ENCODE measurements around the gene TSPAN18.

The TSPAN18 gene

DNA sequence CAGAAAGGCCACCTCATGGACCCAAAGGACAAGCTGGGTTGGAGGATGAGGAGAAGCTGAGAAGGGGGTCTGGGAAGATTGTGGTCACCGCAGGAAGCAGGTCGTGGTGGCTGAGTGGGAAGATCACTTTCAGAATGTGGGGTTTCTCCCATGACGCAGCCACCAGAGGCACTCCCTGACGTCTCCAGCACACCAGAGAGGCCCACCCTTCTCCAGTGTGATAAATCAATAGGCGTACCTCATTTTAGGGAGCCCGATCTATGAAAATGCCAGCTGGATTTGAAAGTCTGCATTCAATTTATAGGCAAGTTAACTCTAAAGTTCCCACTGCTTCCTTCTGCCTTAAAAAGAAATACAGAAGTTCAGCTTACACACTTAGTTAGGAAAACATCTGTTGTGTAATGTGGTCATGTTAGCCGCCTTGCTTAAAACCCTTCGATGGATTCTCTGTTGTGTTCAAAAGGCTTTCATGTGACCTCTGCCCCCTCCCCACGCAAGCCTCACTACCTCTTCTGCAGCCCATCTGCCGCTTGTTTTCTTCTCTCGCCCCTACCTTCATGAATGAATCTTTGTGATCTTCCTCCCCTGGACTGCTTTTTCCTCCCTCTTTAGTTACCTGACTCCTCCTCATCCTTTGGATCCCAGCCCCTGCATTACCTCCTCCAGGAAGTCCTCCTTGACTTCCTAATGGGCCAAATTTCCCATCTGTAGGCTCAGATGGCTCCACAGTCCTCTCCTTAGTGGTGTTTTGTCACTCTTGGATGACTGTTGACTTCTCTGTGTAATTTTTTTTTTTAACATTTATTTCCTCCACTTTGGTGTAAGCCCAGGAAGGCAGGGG lies 10.7 kb downstream of the TSPAN18 start:
- no peak for DNase-seq (ENCODE audit: low read depth)

DNA sequence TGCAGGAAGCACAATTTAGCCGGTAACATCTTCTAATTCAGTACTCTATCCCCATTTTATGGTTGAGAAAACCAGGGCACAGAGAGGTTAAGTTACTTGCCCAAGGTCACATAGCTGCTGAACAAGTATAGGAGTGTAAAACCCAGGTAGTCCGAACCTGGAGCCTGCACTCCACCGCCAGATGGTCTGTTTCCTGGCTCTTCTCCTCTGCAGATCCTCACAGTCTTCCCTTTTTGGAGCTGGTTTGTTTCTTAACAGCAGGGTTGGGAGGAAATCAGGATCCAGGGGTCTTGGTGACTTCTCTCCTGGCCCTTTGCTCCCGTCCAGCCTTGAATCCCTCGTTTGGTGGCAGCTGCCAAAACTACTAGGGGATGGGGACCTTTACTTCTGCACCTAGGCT lies 12.0 kb downstream of the TSPAN18 start:
- no peak for DNase-seq (ENCODE audit: low read depth)

DNA sequence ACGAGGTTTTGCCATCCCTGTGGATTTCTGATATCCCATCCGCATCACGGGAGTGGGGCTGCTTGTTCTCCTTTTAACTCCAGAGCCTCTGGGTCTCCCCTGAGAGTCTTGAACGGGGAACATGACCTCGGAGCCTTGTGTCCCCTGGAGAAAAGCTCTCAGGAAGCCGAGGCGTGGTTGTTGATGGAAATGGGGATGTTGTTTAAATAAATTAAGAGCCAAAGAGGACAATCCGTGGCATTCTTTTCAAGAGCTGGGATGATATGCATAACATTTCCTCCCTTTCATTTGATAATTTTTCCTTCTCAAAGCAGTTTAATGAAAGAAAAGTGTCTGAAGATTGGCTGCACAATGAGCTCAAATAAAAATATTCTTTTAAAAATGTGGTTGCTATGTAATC lies 14.2 kb downstream of the TSPAN18 start:
- DNase-seq (ENCODE audit: low read depth), result no peak

DNA sequence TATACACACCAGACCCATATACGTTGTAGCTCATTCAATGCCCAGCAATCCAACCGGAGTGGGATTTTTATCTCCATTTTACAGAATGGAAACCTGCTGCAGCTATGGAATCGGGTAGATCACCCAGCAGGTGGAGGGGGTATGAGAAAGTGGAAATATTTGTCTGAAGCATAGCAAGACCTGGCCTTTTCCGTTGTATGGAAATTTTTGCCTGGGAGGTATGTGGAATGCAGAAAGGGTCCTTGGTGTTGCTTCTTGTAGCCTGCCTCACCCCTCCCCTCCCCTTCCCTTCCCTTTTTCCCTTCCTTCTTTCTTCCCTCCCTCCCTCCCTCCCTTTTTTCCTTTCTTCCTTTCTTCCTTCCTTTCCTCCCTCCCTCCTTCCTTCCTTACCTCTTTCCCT lies 15.2 kb downstream of the TSPAN18 start:
- no peak for DNase-seq (ENCODE audit: low read depth)

DNA sequence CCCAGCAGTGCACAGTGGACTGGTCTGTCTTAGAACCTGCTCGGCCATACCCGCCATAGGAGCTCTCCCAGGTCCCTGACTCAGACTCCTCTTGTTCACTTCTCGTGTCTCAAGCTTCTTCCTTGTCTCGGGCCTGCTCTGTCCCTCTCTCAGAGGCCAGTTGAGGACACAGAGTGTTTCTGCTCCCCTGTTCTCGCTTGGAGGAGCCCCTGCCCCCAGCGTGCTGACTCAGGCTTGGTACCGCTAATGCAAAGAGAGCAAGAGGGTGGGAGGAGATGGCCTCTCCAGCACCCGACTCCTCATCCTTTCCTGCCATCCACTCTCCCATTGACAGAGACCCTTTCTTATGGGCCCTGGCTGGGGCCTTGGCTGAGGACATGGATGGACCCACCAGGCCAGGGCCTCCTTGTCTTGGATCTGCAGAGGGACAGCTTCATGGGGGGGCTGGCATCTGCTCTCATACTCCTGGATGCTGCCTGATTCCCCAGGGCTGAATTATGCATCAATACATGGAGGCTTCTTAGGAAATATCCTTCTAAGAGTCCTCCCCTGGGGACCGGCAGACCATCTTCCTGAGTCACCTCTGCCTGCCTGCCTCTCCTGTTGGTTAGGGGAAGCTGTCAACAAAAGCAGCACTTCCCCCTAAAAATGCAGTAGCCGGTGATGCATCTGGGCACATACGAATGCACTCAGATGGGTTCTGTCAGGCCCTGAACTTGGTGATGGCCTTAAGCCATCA lies 15.9 kb downstream of the TSPAN18 start:
- DNase-seq (ENCODE audit: low read depth), result no peak

DNA sequence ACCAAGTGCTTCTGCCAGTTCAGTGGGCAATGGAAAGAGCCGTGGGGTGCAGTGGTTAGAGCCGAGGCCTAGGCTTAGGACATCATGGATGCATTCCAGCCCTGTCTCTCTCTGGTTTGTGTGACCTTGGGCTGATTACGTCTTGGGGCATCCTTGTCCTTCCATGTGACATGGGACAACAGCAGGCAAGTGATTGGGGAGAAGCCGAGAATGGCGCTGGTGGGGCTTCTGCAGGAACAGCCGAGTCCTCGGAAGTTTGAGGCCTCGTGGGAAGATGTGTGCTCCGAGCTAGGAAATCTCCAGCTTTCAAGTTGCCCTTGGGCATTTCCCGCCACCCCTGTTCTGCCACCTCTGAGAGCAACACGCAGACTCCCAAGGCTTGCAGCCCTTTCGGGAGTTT lies 16.6 kb downstream of the TSPAN18 start:
- DNase-seq (ENCODE audit: low read depth), result no peak

DNA sequence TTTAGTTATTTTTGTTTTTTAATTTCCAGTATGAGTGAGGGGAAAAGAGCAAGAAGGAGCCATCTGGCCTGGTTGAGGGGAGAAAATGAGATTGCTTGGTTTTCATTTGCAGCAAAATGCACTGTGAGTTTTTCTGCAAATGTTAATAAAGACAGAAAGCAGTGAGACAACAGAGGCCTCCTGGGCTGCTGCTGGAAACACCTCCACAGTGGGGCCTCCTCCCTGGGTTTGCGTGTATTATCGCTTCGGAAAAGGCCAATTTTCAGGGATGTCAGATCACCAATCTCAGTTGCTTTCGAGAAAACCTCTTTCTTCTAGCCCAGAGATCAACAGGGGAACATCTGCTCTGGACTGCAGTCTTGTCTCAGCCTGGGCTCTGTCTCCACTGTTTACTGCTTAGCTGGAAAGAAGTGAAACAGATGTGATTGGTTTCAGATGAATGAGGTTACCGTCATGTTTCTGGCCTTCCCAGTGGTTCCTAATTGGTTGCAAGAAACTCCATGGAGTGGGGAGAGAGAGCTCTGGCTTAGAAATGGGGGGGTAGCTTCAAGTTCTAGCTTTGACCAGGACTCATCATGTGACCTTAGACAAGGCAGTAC lies 17.3 kb downstream of the TSPAN18 start:
- DNase-seq (ENCODE audit: low read depth), result no peak

DNA sequence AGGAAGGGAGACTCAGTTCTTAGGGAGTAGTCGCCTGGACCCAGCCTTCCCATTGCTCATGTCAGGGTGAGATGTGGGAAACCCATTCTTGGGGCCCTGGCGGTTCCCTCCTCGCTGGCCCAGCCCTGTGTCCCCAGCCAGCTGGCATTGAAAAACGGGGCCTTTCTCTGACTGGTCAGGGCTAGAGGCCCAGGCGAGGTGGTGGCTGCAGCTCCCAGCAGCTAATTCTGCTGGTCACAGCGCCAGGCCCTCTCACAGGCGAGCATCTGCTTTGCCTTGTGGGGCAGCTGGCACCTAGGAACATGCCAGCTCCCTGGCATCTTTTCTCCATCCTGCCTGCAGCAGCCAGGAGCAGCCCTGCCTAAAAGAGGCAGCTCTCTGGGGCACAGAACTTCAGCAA lies 20.1 kb downstream of the TSPAN18 start:
- no peak for DNase-seq (ENCODE audit: low read depth)

DNA sequence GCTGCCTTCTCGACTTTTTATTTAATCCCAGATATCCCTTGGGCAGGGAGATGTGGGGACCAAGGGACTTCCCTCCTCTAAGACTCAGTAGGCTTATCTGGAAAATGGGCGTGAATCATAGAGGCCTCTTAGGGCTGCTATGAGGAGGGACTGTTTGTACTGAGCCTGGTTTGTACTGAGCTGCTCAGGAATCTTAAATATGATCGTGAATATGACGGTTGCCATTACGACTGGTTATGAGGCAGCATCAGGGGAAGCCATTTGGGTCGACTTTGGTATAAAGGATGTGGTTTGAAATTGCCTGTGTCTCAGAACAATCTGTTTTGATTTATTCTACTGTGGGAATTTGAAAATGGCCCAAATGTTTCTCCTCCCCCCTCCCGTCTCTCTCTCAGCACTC lies 20.6 kb downstream of the TSPAN18 start:
- no peak for DNase-seq (ENCODE audit: low read depth)

DNA sequence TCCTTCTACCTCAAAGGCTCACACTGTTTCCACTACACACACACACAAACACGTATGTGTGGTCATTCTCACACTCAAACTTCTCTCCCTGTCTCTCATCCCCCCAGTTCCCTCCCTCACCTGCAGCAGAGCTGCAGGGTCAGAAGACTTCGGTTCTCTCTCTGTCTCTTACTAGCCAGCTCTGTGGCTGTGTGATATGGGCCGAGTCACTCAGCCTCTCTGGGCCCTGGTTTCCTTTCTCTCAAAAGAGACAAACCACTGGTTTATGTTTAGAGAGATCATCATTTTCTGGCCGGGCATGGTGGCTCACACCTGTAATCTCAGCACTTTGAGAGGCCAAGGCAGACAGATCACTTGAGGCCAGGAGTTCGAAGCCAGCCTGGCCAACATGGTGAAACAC lies 21.1 kb downstream of the TSPAN18 start:
- no peak for DNase-seq (ENCODE audit: low read depth)

DNA sequence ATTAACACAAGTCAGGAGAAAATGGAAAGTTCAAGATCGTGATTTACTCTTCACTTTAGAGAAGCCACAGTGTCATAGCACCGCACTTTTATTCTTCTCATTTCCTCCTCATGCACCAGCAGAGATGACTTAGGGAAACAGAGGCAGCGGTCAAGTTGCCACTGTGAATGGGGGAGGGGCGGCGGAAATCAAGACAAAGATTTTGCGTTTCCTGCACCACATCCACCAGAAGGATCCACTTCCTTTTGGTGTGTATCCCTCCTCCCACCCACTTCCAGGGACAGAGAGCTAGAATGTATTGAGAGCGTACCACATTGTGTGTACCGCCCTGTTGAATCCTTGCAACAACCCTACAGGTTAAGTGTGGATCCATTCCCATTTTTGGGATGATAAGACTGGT lies 21.8 kb downstream of the TSPAN18 start:
- no peak for DNase-seq (ENCODE audit: low read depth)

DNA sequence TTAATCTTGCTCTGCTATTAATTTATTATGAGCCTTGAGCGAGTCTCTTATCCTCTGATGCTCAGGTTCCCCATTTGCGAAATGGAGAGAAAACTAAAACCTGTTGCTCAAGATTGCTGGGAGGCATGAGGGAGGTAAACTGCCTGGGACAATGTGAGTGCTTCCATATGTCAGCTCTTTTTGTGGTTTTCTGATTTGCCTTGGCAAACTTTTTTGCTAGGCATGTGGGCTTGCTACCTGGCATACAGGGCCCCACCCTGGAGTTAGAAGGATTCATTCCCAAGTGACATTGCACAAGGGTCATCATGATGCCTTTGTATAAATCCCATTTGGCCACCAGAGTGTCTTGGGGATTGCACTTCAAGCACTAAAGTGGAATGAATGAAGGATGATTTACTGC lies 22.4 kb downstream of the TSPAN18 start:
- no peak for DNase-seq (ENCODE audit: low read depth)

DNA sequence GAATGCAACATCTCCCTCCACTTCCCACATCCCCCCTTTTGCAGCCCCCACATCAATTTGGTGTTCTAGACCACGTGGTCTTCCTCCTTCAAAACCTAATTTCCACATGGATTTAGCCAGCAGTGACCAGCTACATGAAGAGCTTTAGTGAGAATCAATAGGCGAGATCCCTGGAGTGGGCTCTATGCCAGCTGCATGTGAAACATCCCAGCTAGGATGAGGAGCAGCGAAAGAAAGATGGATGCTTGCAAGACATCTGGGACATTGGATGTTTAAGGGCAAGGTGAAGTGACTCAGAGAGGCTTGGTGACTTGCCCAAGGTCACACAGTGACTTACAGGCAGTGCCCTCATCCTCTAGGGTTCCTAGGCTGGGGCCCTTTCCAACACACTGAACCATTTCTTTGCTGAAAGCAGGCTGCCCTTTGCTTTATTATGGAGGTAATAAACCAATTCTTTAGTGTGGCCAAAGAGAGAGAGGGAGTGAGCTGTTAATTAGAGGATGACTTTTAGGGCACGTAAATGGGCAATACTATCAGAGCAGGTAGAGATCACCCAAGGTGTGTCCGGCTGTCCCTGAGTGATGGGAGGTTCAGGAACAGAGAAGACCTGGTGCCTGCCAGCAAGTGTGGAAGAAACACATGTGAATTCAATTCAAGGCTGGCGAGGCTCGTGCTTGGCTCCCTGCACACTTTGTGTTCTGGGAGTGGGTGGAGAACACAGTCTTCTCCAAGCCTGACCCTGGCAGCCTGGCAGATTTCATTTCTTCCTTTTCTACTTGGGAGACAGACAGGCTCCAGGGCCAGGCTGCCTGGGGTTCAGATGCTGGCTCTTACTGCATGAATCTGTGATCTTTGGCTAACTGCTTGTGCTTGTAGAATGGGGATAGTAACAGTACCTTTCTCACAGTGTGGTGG lies 24.0 kb downstream of the TSPAN18 start:
- DNase-seq (ENCODE audit: low read depth), result no peak

DNA sequence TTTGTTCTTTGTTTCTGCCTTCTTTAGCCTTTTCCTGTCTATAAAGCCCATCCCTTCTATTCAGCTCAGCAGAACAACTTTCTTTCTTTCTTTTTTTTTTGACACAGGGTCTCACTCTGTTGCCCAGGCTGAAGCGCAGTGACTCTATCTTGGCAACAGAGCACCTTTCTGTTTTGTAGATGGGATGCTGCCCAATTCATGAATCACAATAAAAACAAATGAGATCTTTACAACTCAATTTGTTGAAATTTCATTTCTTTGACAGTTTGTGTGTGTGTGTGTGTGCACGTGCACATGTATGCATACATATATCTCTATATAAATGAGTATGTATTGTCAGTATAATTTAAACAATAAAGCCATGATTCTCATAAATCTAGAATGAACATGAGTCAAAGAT lies 25.5 kb downstream of the TSPAN18 start:
- no peak for DNase-seq (ENCODE audit: low read depth)

DNA sequence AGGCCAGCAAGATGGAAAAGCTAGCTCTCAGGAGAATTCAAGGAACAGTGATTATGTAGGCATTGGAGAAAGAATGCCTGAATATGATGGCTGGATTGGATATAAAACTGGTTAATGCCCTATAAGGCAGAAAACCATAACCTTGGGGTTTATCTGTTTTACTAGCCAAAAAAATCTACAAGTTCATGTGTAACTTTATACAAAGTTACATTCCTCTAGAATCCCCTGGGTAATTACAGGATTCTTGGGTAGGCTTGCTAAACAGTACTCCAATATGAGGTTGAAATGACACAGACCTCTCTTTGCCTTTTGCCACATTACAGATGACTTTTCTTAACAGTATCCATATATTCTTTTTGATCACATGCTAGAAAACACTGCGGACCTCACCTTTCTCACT lies 26.0 kb downstream of the TSPAN18 start:
- no peak for DNase-seq (ENCODE audit: low read depth)

DNA sequence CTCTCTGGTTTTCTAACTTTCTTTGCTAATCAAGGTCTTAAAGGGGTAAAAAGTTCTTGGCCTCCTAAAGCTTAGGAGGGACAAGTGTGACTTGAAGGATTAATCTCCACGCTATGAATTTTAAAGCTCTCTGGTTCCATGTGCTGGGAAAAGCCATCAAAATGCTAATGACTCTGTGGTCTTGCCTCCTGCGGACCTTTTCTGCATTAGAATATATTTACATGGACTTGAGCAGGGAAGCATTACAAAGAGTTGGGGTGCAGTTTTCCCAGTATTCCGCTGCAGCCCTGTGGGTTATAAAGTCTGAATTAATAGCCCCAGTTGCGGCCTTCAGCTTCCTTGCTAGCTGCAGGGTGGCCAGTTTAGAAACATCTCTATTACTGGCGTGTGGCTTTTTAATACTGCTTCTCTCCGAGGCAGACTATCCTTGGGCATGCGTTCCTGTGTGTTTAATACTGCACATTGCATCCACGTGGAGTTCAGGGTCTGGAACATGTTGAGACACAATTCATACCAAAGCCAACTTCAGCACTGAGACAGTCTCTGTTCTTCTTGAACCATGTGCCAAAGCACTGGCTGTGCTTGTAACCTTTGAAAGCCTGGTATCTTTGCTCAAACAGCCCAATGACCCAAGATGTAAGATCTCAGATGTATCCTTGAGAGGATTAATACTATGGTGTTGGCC lies 27.3 kb downstream of the TSPAN18 start:
- no peak for DNase-seq (ENCODE audit: low read depth)

DNA sequence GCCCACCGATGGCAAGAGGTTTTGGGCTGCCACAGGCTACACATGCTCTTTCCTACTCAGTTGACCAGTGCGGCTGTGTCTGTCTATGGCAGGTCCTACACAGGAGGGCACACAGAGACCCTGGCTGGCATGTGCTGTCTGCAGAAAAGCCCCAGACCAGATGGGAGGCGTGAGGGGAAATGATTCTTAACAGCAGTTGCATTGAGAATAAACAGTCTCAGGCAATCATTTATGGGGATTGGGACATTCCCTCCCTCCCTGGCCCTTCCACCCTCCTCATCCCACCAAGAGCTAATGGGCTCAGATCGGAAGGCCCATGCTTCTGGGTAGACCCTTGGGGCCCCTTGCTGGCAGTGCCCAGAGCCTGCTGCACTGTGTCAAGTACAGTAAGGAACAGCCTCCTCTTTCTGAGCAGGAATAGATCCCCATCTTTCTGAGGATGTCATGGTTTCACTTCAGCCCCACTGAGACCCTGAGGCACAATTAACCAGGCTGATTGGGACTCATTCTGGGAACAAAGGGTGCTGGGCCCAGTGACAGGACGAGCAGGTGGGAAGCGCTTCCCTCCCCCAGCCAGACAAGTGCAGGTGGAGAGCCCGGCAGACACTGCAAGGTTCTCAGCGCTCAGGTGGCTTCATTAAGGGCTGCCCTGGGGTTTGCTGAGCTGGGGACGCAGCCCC lies 28.3 kb downstream of the TSPAN18 start:
- no peak for DNase-seq (ENCODE audit: low read depth)

DNA sequence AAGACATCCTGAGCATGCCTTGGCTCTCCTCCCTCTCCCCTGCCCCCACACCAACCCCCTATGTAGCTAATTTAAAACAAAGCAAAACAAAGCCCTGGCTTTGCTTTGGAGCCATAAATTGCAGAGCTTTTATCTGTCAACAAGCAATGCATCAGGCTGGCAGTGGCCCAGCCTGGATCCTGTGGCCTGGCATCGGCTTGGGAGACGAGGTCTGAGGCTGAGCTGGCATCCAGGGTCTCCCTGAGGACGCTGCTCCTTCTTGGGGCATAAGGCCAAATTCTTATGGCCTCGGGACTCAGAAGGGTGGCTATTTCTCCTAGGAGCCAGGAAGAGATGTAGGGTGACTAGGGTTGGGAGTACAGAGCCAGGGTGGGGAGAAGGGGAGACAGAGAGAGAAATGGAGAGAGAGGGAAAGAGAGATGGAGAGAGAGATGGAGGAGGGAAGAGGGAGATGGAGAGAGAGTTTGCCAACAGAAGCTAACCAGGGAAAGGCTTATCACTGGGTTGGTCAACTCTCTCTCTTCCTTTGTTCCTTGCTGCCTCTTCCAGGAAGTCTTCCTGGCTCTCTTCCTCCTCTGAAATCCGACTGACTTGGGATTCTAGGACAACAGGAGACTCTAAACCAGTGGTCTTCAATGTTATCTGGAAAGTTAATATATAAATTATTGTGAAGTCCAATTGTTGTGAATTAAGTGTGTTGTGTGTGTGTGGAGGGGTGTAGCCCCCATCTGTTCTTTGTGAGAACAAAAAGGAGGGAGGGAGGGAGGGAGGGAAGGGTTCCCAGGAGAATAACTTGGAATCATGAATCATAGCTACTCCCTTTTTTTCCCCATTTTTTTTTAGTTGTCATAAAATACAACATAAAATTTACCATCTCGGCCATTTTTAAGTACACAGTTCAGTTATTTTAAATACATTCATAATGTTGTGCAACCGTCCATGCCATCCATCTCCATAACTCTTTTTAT lies 29.1 kb downstream of the TSPAN18 start:
- DNase-seq (ENCODE audit: low read depth), result no peak

DNA sequence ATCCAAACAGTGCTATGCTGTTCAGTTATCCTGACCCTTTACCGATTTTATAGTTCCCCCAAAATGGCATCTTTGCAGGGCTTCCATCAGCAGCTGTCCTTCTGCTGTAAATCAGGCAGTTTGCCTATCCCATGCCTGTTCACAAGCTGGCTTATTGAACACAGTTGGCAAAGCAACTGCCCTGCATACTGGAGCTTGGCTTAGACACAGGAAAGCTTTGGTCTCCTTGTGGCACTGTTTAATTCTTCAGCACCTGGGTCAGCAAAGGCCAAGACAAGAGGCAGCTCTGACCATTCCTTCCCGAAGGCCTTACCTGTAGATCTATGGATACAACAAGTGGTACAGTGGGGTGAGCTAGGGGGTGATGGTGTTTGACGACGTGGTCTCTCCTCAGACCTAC lies 32.2 kb downstream of the TSPAN18 start:
- DNase-seq (ENCODE audit: low read depth), result no peak
